Measurements from ENCODE around the gene GCN1.

DNA sequence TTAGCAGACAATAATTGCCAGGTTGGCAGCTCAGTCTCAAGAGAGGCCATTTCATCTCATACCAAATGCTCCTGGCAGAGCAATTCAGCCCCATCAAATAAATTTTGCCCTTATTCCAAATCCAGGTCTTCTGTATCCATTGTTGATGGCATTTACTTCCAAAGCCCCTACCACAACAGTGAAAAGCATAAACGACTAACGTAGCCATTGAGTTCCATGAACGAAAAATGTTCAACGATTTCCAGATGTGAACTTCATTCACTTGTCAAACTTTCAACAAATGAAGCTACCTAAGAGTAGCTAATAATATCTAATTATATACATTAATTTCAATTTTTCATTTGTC, 3.0 kb upstream of the GCN1 start:
- no peak for TF ChIP-seq CTCF (IDR thresholded peaks at IDR 0.05; ENCODE audit: insufficient read depth, low read length)
- TF ChIP-seq, protein P1, sequence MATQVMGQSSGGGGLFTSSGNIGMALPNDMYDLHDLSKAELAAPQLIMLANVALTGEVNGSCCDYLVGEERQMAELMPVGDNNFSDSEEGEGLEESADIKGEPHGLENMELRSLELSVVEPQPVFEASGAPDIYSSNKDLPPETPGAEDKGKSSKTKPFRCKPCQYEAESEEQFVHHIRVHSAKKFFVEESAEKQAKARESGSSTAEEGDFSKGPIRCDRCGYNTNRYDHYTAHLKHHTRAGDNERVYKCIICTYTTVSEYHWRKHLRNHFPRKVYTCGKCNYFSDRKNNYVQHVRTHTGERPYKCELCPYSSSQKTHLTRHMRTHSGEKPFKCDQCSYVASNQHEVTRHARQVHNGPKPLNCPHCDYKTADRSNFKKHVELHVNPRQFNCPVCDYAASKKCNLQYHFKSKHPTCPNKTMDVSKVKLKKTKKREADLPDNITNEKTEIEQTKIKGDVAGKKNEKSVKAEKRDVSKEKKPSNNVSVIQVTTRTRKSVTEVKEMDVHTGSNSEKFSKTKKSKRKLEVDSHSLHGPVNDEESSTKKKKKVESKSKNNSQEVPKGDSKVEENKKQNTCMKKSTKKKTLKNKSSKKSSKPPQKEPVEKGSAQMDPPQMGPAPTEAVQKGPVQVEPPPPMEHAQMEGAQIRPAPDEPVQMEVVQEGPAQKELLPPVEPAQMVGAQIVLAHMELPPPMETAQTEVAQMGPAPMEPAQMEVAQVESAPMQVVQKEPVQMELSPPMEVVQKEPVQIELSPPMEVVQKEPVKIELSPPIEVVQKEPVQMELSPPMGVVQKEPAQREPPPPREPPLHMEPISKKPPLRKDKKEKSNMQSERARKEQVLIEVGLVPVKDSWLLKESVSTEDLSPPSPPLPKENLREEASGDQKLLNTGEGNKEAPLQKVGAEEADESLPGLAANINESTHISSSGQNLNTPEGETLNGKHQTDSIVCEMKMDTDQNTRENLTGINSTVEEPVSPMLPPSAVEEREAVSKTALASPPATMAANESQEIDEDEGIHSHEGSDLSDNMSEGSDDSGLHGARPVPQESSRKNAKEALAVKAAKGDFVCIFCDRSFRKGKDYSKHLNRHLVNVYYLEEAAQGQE (IDR thresholded peaks at IDR 0.05; ENCODE audit: insufficient replicate concordance, low read depth), result no peak
- no peak for TF ChIP-seq POLR2AphosphoS5 (IDR thresholded peaks at IDR 0.05; ENCODE audit: low read depth)
- TF ChIP-seq SPI1 (IDR thresholded peaks at IDR 0.05; ENCODE audit: borderline replicate concordance, low read depth), result no peak

Data from HL-60 (cell line).